ENCODE data around the gene PMS1. TPM values are rescaled to one million over a fixed set of nuclear protein-coding genes. Genes with fewer than 3 reads are reported as not detected.

Gene PMS1
- total and polyA plus RNA-seq, 9 of the 15 experiments (the other 6 are each of a cell fraction or from before 2014, with no cell fraction given): 14.5 to 29.8 (median 24.7) TPM

GRCh38 chr2:189873696-189874095 is 89.4 kb downstream of the PMS1 start (continued):
- TF ChIP-seq DLX4 (CRISPR knock-in tag; IDR thresholded peaks at IDR 0.05): no peak
- TF ChIP-seq CREB5 (CRISPR knock-in tag; IDR thresholded peaks at IDR 0.05): no peak
- no peak for TF ChIP-seq SREBF1 (IDR thresholded peaks at IDR 0.05; ENCODE audit: borderline replicate concordance, low read depth, low read length)
- TF ChIP-seq ZBTB34 (CRISPR knock-in tag; IDR thresholded peaks at IDR 0.05): no peak
- TF ChIP-seq ZNF143 (CRISPR knock-in tag; IDR thresholded peaks at IDR 0.05): no peak
- TF ChIP-seq CHAMP1 (IDR thresholded peaks at IDR 0.05): no peak
- TF ChIP-seq MAX (CRISPR knock-in tag; IDR thresholded peaks at IDR 0.05): no peak
